Hematopoietic multipotent progenitor cell treated with erythropoietin and hydrocortisone succinate and interleukin-3 and kit ligand, for 4 days (in vitro differentiated cells): ENCODE measurements around the gene STX18.
"Not testable (repeated sequence)": the region's sequence is repeated elsewhere in the genome, so short reads cannot be mapped to it uniquely, and the experiment has no call there.

Source experiments
- DNase-seq: peaks from one replicate; pipeline ENCODE4 v3.0.0-alpha.2; 2015

The STX18 gene

GRCh38 chr4:4474476-4474875 lies 67.4 kb downstream of the STX18 start:
- no peak for DNase-seq

GRCh38 chr4:4472344-4472958 lies 69.4 kb downstream of the STX18 start:
- no peak for DNase-seq

- DNase-seq = no peak
These were observed 70.7 kb downstream of the STX18 start for GRCh38 chr4:4471195-4471594.

- no peak for DNase-seq
These were observed 71.6 kb downstream of the STX18 start for GRCh38 chr4:4470208-4470607.

GRCh38 chr4:4465238-4465637 lies 76.6 kb downstream of the STX18 start:
- not testable (repeated sequence) for DNase-seq

GRCh38 chr4:4462970-4463369 lies 78.9 kb downstream of the STX18 start:
- DNase-seq = no peak

- DNase-seq = no peak
These were observed 80.0 kb downstream of the STX18 start for GRCh38 chr4:4461850-4462249.

- no peak for DNase-seq
These were observed 80.7 kb downstream of the STX18 start for GRCh38 chr4:4461178-4461577.

- no peak for DNase-seq
These were observed 81.1 kb downstream of the STX18 start for GRCh38 chr4:4460759-4461158.

- DNase-seq = no peak
These were observed 82.7 kb downstream of the STX18 start for GRCh38 chr4:4459181-4459580.

- no peak for DNase-seq
These were observed 83.9 kb downstream of the STX18 start for GRCh38 chr4:4457803-4458553.

- DNase-seq = no peak
These were observed 84.9 kb downstream of the STX18 start for GRCh38 chr4:4456816-4457578.

- no peak for DNase-seq
These were observed 85.5 kb downstream of the STX18 start for GRCh38 chr4:4456351-4456750.

- no peak for DNase-seq
These were observed 86.5 kb downstream of the STX18 start for GRCh38 chr4:4455210-4455865.

- no peak for DNase-seq
These were observed 95.4 kb downstream of the STX18 start for GRCh38 chr4:4446434-4446833.

- DNase-seq = no peak
These were observed 98.0 kb downstream of the STX18 start for GRCh38 chr4:4443821-4444220.

- DNase-seq = no peak
These were observed 101.4 kb downstream of the STX18 start for GRCh38 chr4:4440333-4441061.

GRCh38 chr4:4439782-4440181 lies 102.1 kb downstream of the STX18 start:
- DNase-seq = no peak

- no peak for DNase-seq
These were observed 103.0 kb downstream of the STX18 start for GRCh38 chr4:4438891-4439290.

GRCh38 chr4:4437798-4438470 lies 103.9 kb downstream of the STX18 start:
- no peak for DNase-seq

GRCh38 chr4:4436244-4436823 lies 105.5 kb downstream of the STX18 start:
- DNase-seq = no peak

GRCh38 chr4:4433941-4434340 lies 107.9 kb downstream of the STX18 start:
- no peak for DNase-seq
